Measurements from ENCODE around the gene LRFN2. TPM values are rescaled to one million over a fixed set of nuclear protein-coding genes. Genes with fewer than 3 reads are reported as not detected.

LRFN2 gene
- total and polyA plus RNA-seq, 2 of the 8 experiments (the other 6 are each of a cell fraction or from before 2014, with no cell fraction given): 2.3 TPM

- TF ChIP-seq RBBP5 (IDR thresholded peaks at IDR 0.05; ENCODE audit: borderline replicate concordance, low read depth, low read length) (no peak), CTBP2 (IDR thresholded peaks at IDR 0.05; ENCODE audit: borderline replicate concordance, insufficient read depth, insufficient read length, low read length) (no peak)
Observed at GRCh38 chr6:40627316-40627715, 40.2 kb upstream of the LRFN2 start (continued).

Data from H1 (cell line).